Astrocyte (in vitro differentiated cells and primary cell): ENCODE results near the gene GUK1.

Source experiments
- CTCF ChIP-seq: IDR thresholded peaks from 2 replicates; pipeline ENCODE4 v1.5.1; 2011; ENCODE audit warnings: low read depth, mild to moderate bottlenecking, inconsistent platforms, low read length, moderate library complexity; ENCODE audit not compliant: insufficient read depth
- EZH2 ChIP-seq: IDR thresholded peaks from 2 replicates; pipeline ENCODE4 v1.6.1; 2012; ENCODE audit warnings: mild to moderate bottlenecking, low read length, inconsistent platforms; ENCODE audit not compliant: insufficient read depth

DNA sequence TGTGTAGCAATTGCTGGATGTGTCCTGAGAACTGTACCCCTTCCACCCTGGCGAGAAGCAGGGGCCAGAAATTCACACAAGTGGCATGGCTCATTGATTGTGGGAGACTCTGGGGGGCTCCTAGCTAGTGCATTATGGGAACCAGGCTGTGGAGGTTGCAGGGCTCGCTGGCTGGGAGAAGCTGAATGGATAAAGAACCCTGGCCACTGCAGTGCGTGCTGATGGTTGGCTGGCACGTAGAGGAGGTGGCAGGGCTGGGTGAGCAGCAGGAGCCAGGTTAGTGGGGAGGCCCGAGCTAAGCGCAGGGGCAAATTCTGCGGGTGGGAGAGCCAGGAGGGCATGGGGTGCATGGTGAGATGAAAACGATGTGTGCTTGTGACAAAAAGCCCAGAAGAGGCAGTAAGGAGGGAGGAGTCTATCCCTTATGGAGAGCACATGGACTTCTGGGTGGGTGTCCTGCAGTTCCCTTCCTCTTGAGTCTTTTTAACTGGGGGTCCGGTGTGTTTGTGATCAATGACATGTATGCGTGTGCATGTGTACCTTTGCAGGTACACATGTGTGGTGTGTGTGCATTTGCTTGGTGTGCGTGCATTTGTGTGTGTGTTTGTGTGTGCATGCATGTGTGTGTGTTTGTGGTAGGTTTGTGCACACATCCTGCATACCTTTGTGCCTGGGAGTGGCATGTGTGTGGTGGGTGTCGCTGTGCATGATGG, 3.6 kb downstream of the GUK1 start:
- TF ChIP-seq CTCF (no peak), EZH2 (no peak)
